ENCODE data around the gene CDY2B. TPM values are rescaled to one million over a fixed set of nuclear protein-coding genes. Genes with fewer than 3 reads are reported as not detected.
"Not testable (repeated sequence)": the region's sequence is repeated elsewhere in the genome, so short reads cannot be mapped to it uniquely, and the experiment has no call there.

Gene CDY2B
- total and polyA plus RNA-seq, 2 donors: not detected

- not testable (repeated sequence) for H3K4me1 ChIP-seq (ENCODE audit: control insufficient read depth in 2 of 2, insufficient read depth in 2 of 2, low read length in 2 of 2); H3K27ac ChIP-seq (ENCODE audit: low read depth in 1 of 2, low read length in 1 of 2); H3K36me3 ChIP-seq (ENCODE audit: control insufficient read depth in 2 of 2, insufficient read depth in 2 of 2, low read length in 1 of 2); DNase-seq (ENCODE audit: low read depth in 6 of 9, low spot score in 9 of 9); H3K9me3 ChIP-seq (ENCODE audit: control insufficient read depth in 2 of 2, insufficient read depth in 1 of 2, low read length in 1 of 2); H3K27me3 ChIP-seq (ENCODE audit: control insufficient read depth in 2 of 2, insufficient read depth in 1 of 2, low read length in 1 of 2); H3K4me3 ChIP-seq (ENCODE audit: low read length in 2 of 2)
- no CpG with 5 or more reads among the region's 3 CpGs for WGBS
Observed at GRCh38 chrY:17860634-17861033, 19.4 kb downstream of the CDY2B start.

DNA sequence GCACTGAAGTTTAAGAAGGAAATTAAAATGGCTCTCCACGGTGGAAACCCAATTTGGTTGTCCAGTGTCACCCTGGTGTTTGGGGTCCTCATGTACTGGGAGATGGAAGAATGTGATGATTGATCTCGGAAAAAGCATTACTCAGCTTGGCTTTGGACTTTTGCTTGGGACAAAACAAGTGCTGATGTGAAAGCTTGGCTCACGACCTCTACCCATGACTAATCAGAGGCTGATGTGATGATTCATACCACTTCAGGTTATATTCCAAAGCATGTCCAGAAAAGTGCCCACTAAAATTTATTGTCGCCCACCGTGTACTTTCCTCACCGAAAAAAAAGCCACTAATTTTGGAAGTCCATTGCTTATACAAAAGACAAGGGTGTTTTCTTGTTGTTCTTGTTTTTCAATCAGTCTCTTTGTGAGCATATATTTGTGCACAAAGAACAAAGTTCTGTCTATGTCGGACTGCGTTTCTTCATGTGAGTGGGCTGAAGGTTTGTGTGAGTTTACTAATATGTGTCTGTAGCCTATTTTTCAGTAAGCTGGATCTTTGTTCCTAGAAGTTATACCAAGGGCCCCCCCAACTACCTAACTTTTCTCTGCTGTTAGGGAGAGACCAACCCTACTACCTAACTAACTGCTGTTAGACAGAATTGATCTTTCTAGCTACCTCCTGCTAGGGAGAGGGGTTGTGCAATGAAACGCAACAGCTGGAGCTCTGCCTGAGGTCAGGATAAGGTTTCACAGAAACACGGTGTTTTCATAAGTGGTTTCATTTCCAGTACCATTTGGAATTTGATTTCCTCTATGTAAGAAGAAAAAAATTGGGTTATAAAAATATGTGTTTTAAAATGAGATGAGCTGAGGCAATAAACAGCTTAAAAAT, 22.8 kb downstream of the CDY2B start:
- not testable (repeated sequence) for DNase-seq (ENCODE audit: low read depth in 6 of 9, low spot score in 9 of 9); H3K36me3 ChIP-seq (ENCODE audit: control insufficient read depth in 2 of 2, insufficient read depth in 2 of 2, low read length in 1 of 2); H3K27me3 ChIP-seq (ENCODE audit: control insufficient read depth in 2 of 2, insufficient read depth in 1 of 2, low read length in 1 of 2); H3K4me3 ChIP-seq (ENCODE audit: low read length in 2 of 2); H3K27ac ChIP-seq (ENCODE audit: low read depth in 1 of 2, low read length in 1 of 2); H3K4me1 ChIP-seq (ENCODE audit: control insufficient read depth in 2 of 2, insufficient read depth in 2 of 2, low read length in 2 of 2); H3K9me3 ChIP-seq (ENCODE audit: control insufficient read depth in 2 of 2, insufficient read depth in 1 of 2, low read length in 1 of 2)
- no CpG with 5 or more reads among the region's 10 CpGs for whole genome bisulfite sequencing

- H3K4me3 ChIP-seq (ENCODE audit: low read length in 2 of 2); H3K27me3 ChIP-seq (ENCODE audit: control insufficient read depth in 2 of 2, insufficient read depth in 1 of 2, low read length in 1 of 2); H3K27ac ChIP-seq (ENCODE audit: low read depth in 1 of 2, low read length in 1 of 2); DNase-seq (ENCODE audit: low read depth in 6 of 9, low spot score in 9 of 9); H3K4me1 ChIP-seq (ENCODE audit: control insufficient read depth in 2 of 2, insufficient read depth in 2 of 2, low read length in 2 of 2); H3K36me3 ChIP-seq (ENCODE audit: control insufficient read depth in 2 of 2, insufficient read depth in 2 of 2, low read length in 1 of 2); H3K9me3 ChIP-seq (ENCODE audit: control insufficient read depth in 2 of 2, insufficient read depth in 1 of 2, low read length in 1 of 2): not testable (repeated sequence)
- whole genome bisulfite sequencing: no CpG with 5 or more reads among the region's 3 CpGs
Observed at GRCh38 chrY:17856508-17856907, 23.5 kb downstream of the CDY2B start.

GRCh38 chrY:17849131-17849530, 30.9 kb downstream of the CDY2B start:
- H3K36me3 ChIP-seq (ENCODE audit: control insufficient read depth in 2 of 2, insufficient read depth in 2 of 2, low read length in 1 of 2); H3K27ac ChIP-seq (ENCODE audit: low read depth in 1 of 2, low read length in 1 of 2); DNase-seq (ENCODE audit: low read depth in 6 of 9, low spot score in 9 of 9); H3K9me3 ChIP-seq (ENCODE audit: control insufficient read depth in 2 of 2, insufficient read depth in 1 of 2, low read length in 1 of 2); H3K4me3 ChIP-seq (ENCODE audit: low read length in 2 of 2); H3K4me1 ChIP-seq (ENCODE audit: control insufficient read depth in 2 of 2, insufficient read depth in 2 of 2, low read length in 2 of 2); H3K27me3 ChIP-seq (ENCODE audit: control insufficient read depth in 2 of 2, insufficient read depth in 1 of 2, low read length in 1 of 2): not testable (repeated sequence)
- no CpG with 5 or more reads among the region's 4 CpGs for WGBS

DNA sequence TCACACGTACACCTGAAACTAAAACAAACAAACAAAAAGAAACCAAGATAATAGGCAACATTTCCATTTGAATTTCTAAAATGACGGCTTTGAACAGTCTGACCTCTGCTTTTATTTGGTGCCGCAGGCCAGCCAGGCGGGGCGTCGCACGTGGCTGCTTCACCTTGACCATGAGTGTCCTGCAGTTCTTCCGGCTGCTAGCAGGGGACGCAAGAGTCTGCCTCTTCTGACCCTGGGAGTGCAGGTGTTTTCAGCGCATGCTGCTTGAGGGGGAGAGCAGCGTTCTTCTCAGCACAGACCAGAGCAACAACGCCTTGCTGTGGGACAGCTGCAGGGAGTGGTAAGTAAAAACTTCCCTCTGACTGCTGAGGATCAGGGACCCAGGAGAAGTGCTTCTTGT, 47.9 kb downstream of the CDY2B start:
- no CpG with 5 or more reads among the region's 12 CpGs for whole genome bisulfite sequencing
- not testable (repeated sequence) for H3K4me1 ChIP-seq (ENCODE audit: control insufficient read depth in 2 of 2, insufficient read depth in 2 of 2, low read length in 2 of 2); H3K27me3 ChIP-seq (ENCODE audit: control insufficient read depth in 2 of 2, insufficient read depth in 1 of 2, low read length in 1 of 2); H3K9me3 ChIP-seq (ENCODE audit: control insufficient read depth in 2 of 2, insufficient read depth in 1 of 2, low read length in 1 of 2); H3K27ac ChIP-seq (ENCODE audit: low read depth in 1 of 2, low read length in 1 of 2); H3K4me3 ChIP-seq (ENCODE audit: low read length in 2 of 2); DNase-seq (ENCODE audit: low read depth in 6 of 9, low spot score in 9 of 9); H3K36me3 ChIP-seq (ENCODE audit: control insufficient read depth in 2 of 2, insufficient read depth in 2 of 2, low read length in 1 of 2)

Other genes starting within 250 kb of the CDY2B start
- gene CDY2A, start 145.6 kb upstream of the CDY2B start, total RNA-seq: not detected
- not detected for gene CDY2A, start 145.6 kb upstream of the CDY2B start, polyA plus RNA-seq